ENCODE data around the gene S100A1.

The S100A1 gene

GRCh38 chr1:153619171-153619570 lies 9.1 kb upstream of the S100A1 start:
- ChIA-PET POLR2A (interaction anchor here (0.6 to 9.4 kb wide), 5 partner anchors 8 to 87 kb away, joined by 3 to 127 read pairs (median 3); partner anchors contain the start of genes CHTOP, S100A13 and S100A6), CTCF (interaction anchor here (1.7 to 12.8 kb wide), 7 partner anchors 7 to 124 kb away, joined by 4 to 178 read pairs (median 19); partner anchors contain the start of genes CHTOP, S100A1, S100A13 and S100A16)
- no peak for DNase-seq (ENCODE audit: low read depth, low spot score)
- TF ChIP-seq CTCF (IDR thresholded peaks at IDR 0.05; ENCODE audit: insufficient read depth, low read length, missing control alignments) = no peak
- no peak overlapping the region for H3K4me3 ChIP-seq (ENCODE audit: low read depth, low read length)

- POLR2A ChIA-PET = interaction anchor here (0.7 to 1.1 kb wide), 2 partner anchors 9 to 13 kb away, joined by 4 to 5 read pairs; no protein-coding TSS in a partner anchor
Measured at GRCh38 chr1:153623101-153623500, 5.1 kb upstream of the S100A1 start.

GRCh38 chr1:153624965-153625611 lies 3.1 kb upstream of the S100A1 start:
- ChIA-PET CTCF (interaction anchor here (0.5 to 14.0 kb wide), 4 partner anchors 8 to 107 kb away, joined by 3 to 178 read pairs (median 30); partner anchors contain the start of genes S100A14, S100A16 and S100A6), POLR2A (interaction anchor here (0.6 to 2.3 kb wide), 3 partner anchors 10 to 27 kb away, joined by 3 to 8 read pairs (median 3); no protein-coding TSS in a partner anchor)
- no peak overlapping the region for H3K4me3 ChIP-seq (ENCODE audit: low read depth, low read length)
- no peak for DNase-seq (ENCODE audit: low read depth, low spot score)
- no peak for TF ChIP-seq CTCF (IDR thresholded peaks at IDR 0.05; ENCODE audit: insufficient read depth, low read length, missing control alignments)

More at GRCh38 chr1:153623101-153623500, 5.1 kb upstream of the S100A1 start:
- DNase-seq (ENCODE audit: low read depth, low spot score) = no peak
- no peak overlapping the region for H3K4me3 ChIP-seq (ENCODE audit: low read depth, low read length)
- no peak for TF ChIP-seq CTCF (IDR thresholded peaks at IDR 0.05; ENCODE audit: insufficient read depth, low read length, missing control alignments)
- CTCF ChIA-PET = interaction anchor here (1.1 to 14.0 kb wide), 4 partner anchors 6 to 113 kb away, joined by 3 to 178 read pairs (median 4); partner anchors contain the start of genes CHTOP, S100A14 and S100A16

GRCh38 chr1:153626477-153626903 lies 1.7 kb upstream of the S100A1 start:
- H3K4me3 ChIP-seq (ENCODE audit: low read depth, low read length) = peak overlapping the region; percentile 84
- no peak for DNase-seq (ENCODE audit: low read depth, low spot score)
- ChIA-PET POLR2A (interaction anchor here (0.5 to 2.7 kb wide), 13 partner anchors 12 to 364 kb away, joined by 3 to 127 read pairs (median 8); partner anchors contain the start of genes CREB3L4, RPS27, S100A14 and S100A16), CTCF (interaction anchor here (1.0 to 14.0 kb wide), 12 partner anchors 10 to 360 kb away, joined by 3 to 178 read pairs (median 8); partner anchors contain the start of genes RAB13, S100A14, S100A16 and S100A6)
- TF ChIP-seq CTCF (IDR thresholded peaks at IDR 0.05; ENCODE audit: insufficient read depth, low read length, missing control alignments) = no peak

GRCh38 chr1:153626904-153627714 lies 1.1 kb upstream of the S100A1 start, which contains the start of gene S100A13:
TSS of gene S100A13 (minus strand) at chr1:153627505. CDS start at chr1:153626472, 1,033 bp downstream.
- POLR2A ChIA-PET = interaction anchor here (0.6 to 2.7 kb wide), 33 partner anchors 9 to 363 kb away, joined by 3 to 127 read pairs (median 5); partner anchors contain the start of genes CREB3L4, DENND4B, ILF2 and INTS3
- TF ChIP-seq CTCF (IDR thresholded peaks at IDR 0.05; ENCODE audit: insufficient read depth, low read length, missing control alignments) = peak; percentile 84
- peak; percentile 70 for DNase-seq (ENCODE audit: low read depth, low spot score)
- CTCF ChIA-PET = interaction anchor here (0.6 to 14.0 kb wide), 26 partner anchors 9 to 326 kb away, joined by 3 to 178 read pairs (median 4); partner anchors contain the start of genes S100A14, S100A16 and S100A6
- peak within 1 kb of the TSS; percentile 84 for H3K4me3 ChIP-seq (ENCODE audit: low read depth, low read length)

All from AG04449 (cell line).